C4-2B (cell line): ENCODE measurements around the gene KRTAP4-6.

ENCODE experiments used
- CTCF ChIP-seq: fragments of 450-650 bp; conservative IDR thresholded peaks from 2 replicates; pipeline ENCODE4 v1.5.1; 2017; ENCODE audit warnings: mild to moderate bottlenecking
- ZFX ChIP-seq: fragments of 450-650 bp; IDR thresholded peaks from 2 replicates; pipeline ENCODE4 v1.6.1; 2017

DNA sequence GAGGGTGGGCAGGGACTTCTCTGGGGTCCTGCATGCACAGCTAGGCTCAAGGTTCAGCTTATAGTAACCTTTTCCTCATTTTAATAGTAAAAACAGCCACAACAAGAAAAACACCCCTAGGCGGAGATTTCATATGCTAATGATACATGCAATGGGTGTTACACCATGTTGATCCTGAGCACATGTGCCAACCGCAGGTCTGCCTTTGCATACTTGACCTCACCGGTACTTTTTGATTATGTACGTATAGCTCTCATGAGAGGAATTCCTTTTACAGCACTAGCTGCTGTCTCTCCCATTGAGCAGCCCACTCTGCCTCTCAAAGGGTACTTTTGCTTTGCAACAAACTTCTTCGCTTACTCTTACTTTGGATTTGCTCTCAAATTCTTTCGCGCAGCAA lies 44.3 kb downstream of the KRTAP4-6 start:
- TF ChIP-seq CTCF, result no peak
- TF ChIP-seq ZFX, result no peak
